Measurements from ENCODE around the gene SCN10A.

Gene SCN10A

DNA sequence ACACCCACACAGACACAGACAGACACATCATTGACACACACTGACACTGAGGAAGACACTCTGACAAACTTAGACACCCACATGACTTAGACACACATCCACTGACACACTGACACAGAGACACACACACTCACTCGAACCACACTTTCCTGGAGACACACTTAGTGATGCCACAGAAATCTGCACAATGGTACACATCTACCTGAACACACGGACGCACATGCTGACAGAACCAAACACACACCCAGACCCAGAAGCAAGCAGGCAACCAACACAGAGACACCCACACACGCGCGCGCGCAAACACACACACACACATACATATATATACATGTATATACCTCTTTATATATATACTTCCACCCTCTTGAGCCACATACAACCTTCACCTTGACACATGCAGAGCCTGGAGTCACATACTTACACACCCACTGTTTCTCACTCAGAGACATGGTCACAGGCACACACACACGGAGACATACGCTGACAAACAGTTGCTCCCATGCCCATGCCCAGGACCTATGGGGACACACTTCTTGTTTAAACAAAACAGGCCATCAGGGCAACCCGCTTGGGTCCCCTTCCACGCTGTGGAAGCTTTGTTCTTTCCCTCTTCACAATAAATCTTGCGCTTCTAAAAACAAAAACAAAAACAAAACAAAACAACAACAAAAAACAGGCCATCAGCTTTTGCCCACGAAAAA is 165.6 kb downstream of the SCN10A start:
- no peak for DNase-seq

GRCh38 chr3:38649500-38650247 is 166.3 kb downstream of the SCN10A start, which contains the start of gene SCN5A:
Gene SCN5A (minus strand): TSS chr3:38649687. CDS start chr3:38633307, 16,380 bp downstream.
- DNase-seq: peak; percentile 82

DNA sequence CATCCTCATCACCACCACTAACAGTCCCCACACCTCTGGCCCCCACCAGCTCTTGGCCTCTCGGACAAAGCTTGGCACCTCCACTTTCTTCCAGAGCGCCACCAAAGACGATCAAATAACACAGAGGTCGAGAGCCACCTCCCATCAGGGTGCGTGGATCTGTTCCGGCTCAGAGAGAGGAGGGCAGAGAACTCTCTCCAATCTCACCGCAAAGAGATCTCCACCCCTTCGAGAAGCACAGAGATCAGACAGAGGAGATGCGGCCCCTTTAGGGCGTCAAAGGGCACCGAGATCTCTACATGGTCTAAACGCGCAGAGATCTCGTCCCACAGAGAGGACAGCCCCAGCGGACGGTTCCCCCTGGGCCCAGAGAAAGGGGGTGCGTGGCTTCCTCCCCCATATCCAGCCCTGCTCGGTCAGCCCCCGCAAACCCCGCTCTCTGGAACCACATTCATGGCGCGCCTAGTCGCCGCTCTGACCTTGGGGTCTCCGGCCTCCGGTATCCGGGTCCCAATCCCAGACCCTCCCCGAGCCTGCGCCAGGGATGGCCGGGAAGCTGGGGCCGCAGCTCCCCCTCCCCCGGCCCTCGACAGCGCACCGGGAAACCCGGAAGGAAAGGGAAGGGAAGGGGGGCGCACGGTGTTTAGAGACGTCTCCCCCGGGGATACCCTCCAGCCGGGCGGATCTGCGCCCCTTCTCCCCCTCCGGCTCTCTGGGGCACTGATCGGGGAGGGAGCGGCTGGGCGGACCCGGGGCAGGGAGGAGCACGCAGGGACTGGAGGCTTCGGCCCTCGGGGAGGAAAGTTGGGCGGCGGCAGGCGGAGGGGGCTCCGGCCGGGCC is 167.1 kb downstream of the SCN10A start:
- no peak for DNase-seq

GRCh38 chr3:38648024-38648658 is 167.9 kb downstream of the SCN10A start:
- DNase-seq: no peak

DNA sequence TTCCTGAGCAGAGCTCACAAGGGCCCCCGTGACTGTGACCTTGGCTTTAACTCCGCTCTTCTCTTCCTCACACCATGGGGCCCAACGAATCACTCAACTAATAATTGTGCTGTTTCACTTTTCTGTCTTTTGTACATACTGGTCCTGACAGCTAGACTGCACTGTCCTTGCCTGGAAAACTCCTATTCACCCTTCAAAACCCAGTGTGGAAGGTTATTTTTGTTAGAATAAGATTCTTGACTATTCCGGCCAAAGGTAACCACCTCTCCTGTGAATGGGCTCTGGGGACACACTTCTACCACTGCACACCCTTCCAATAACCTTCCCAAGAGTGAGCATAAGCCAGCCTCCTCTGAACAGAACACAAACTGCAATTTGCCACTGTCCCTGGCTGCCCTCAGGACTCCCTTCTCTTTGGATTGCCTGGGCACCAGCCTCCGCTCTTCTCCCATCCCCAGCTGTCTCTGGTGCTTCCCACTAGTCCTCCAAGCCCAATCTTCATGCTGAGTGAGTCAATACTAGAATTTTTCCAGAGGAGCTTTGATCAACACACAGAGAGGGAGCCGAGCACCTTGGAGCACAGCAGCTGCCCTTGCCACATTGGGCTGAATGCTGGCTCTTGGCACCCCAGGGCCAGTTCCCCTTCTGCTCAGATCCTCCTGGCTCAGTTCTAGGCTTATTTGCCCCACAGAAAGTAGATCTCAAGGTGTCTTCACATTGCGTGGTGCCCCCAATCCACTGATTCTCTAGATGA is 168.6 kb downstream of the SCN10A start:
- no peak for DNase-seq

All from CD4-positive, alpha-beta T cell treated with Interleukin-17A for 4 hours (primary cell).